Dermis microvascular lymphatic vessel endothelial cell (primary cell): ENCODE measurements around the gene MFAP1. TPM values are rescaled to one million over a fixed set of nuclear protein-coding genes. Genes with fewer than 3 reads are reported as not detected.
"Not testable (repeated sequence)": the region's sequence is repeated elsewhere in the genome, so short reads cannot be mapped to it uniquely, and the experiment has no call there.

Experiments
- DNase-seq, 2 donors: peaks; one replicate each; pipeline versions ENCODE4 v3.0.0 to v3.0.0-alpha.2; 2010; ENCODE audit warnings: low read depth in 2 of 2
- total RNA-seq: library from RNA; depleted of rRNA; stranded (reverse); fragments of >200 nt; gene quantifications from 2 replicates; pipeline ENCODE4 v1.2.1, GENCODE V29; 2014

Gene MFAP1
- total RNA-seq, 1 donor from 2014 or later, result 15.9 TPM

DNA sequence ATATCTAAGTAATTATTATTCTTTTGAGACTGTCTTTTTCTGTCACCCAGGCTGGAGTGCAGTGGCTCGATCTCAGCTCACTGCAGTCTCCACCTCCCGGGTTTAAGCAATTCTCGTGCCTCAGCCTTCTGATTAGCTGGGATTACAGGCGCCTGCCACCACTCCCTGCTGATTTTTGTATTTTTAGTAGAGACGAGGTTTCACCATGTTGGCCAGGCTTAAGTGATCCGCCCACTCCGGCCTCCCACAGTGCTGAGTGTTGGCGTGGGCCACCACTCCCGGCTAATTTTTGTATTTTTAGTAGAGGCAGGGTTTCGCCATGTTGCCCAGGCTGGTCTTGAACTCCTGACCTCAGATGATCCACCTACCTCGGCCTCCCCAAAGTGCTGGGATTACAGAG lies 815 bp upstream of the MFAP1 start:
- not testable (repeated sequence) for DNase-seq

DNA sequence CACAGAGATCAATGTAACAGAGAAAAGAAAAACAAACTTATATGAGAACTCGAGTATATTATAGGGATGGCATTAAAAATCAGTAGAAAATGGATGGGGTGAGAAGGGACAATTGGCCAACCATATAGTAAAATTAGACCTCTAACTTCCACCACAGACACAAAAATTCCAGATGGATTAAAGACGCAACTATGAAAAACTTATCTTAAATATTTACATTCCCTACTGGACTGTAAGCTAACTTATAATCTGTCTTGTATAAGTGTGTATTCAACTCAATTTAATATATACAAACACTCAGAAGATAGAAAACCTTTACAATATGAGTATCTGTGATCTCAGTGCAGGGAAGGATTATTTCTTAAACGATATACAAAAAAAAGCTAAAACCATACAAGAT lies 3.0 kb downstream of the MFAP1 start:
- no peak for DNase-seq

DNA sequence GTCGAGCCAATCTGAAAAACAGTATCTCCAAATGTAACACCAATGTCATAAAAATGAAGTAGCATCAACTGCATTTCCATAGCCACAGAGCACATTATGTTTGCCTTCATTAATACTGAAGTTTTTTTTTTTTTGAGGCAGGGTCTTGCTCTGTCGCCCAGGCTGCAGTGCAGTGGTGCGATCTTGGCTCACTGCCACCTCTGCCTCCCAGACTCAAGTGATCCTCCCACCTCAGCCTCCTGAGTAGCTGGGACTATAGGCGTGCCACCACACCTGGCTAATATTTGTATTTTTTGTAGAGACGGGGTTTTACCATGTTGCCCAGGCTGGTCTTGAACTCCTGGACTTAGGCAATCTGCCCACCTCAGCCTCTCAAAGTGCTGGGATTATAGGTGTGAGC lies 9.4 kb downstream of the MFAP1 start:
- DNase-seq, result not testable (repeated sequence)

DNA sequence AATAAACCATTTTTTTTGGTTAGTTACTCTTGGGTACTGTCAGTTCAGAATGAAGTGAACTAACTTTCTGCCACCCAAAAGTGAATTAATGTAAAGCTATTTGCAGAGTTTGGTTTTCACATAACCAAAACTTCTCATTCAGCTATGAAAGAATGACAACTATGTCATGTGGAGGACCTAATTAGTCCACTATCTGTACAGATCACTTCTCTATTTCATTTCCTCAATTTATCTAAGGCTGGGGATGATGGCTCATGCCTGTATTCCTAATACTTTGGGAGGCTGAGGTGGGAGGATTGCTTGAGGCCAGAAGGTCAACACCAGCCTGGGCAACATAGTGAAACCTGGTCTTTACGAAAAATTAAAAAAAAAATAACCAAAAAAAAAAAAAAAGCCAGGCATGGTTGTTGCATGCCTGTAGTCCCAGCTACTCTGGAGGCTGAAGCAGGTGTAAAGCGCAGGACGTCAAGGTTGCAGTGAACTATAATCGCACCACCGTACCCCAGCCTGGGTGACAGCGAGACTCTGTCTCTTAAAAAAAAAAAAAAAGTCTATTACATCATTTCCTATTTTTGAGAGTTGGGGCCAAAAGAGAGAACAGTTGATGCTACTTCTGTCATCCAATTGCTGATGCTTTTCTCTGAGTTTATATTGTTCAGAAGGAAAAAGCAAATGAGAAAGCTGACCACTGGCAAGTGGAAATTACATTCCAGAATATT lies 15.4 kb downstream of the MFAP1 start:
- no peak for DNase-seq

DNA sequence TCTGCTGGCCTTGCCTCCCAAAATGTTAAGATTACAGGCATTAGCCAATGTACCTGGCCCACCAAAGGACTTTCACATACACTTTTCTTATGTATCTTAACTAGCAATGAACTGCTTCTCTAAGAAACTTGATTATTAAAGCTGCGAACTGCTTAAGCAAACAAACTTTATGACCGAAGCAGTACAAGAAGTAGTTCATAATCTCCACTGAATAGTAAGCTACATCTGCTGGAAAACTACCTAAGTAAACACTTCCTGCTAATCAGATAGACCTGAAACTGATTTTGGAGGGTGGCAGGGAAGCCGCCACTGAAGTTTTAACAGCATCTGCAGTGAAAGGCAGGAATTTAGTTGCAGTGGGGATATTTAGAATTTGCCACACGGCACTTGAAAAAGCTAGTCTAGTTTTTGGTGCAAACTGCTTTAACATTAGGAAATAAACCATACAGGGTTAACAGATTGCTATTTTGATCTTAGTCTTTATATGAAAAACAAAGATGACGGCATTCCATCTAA lies 16.0 kb downstream of the MFAP1 start:
- DNase-seq, result no peak

DNA sequence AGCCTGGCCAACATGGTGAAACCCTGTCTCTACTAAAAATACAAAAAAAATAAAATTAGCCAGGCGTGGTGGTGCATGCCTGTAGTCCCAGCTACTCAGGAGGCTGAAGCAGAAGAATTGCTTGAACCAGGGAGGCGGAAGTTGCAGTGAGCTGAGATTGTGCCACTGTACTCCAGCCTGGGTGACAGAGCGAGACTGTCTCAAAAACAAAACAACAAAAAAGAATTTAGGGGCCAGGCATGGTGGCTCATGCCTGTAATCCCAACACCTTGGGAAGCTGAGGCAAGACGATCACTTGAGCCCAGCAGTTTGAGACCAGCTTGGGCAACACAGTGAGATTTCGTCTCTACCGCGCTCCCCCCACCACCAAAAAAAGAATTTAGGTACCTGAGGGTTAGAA lies 21.8 kb downstream of the MFAP1 start:
- not testable (repeated sequence) for DNase-seq

DNA sequence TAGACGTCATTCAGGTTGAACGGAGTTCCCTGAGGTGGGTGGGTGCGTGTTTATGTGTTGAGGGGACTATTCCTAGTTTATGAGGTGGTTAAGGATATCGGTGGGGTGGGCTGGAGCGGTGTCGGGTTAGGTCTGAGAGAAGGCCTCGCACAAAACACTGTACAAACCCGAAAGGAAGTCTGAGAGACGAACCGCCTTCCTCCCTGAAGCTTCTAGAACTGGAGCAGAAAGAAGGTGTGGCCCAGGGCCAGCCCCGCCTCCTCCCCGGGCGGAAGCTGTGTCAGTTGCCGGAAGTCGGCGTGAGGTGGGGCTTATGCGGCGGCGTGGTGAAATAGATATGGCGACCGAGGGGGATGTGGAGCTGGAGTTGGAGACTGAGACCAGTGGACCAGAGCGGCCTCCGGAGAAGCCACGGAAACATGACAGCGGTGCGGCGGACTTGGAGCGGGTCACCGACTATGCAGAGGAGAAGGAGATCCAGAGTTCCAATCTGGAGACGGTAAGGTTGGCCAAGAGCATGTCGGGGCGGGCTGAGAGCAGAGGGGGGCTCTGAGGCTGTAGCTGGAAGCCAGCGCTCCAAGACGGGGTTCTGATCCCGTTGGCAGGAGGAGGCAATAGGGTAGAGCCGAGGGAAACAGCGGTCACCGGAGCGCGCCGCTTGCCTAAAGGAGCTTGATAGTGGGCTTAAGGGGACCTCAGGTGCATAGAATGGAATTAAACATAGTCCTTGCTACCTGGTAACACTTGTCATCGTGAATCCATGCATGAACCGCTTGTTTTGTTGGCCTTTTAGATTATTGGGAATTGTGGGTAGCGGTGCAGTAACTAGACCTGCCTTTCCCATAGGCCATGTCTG lies 24.0 kb downstream of the MFAP1 start, which contains the start of gene HYPK:
HYPK (plus strand) TSS at position 314 of the 856 bp plus-strand sequence; CDS start at position 338, 24 bp downstream.
- DNase-seq, result peak; percentile 56 to 90

DNA sequence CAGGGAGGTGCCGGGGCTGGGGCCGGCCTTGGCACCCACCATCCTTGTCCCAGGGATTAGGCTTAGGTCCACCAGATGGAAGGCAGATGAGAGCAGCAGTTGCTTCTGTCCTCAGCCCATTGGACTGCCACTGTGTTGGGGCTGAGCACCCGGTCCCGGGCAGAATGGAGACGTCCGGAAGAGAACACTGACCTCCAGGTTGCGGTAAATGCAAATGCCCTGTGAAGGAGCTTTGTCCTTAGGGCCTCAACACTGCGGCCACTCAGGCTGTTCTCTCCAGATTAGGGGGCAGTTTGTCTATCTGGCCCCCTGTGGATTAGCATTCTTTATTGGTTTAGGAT lies 24.6 kb downstream of the MFAP1 start, which contains the start of gene SERINC4:
SERINC4 (minus strand) TSS at position 276 of the 341 bp plus-strand sequence; CDS start at position 42, 234 bp downstream.
- peak in 1 of 2 donors; percentile 3 for DNase-seq

DNA sequence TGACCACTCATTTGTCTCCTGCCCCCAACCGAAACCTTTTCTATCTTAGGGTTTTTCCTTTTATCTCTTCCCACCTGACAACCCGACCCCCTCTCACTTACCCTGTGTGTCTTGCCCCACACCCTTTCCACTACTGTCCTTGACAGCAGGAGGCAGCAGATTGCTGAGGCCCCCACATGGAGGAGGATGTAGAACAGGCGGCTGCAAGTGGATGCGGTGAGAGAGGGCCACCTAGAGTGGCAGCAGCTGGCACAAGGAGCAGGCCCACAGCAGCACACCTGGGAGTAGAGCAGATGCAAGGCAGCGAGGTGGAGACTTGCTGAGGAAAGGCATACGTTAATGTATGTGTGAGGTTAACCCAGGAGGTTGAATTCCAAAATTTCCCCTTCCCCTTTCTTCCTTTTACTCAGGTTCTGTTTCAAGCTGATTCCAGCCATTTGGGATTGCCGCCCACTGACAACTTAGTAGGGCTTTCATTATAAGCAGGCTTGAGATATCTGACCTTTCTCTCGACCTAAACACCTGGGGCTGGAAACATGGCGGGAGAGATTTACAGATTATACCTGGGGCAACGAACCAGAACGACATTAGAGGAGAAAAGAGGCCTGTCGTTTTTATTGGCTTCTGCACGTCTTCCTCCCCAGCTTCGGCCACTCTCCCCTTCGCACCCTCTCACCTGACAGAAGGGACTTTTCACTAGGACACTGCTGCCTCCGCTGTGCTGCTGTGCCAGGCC lies 25.1 kb downstream of the MFAP1 start:
- DNase-seq, result peak in 1 of 2 donors; percentile 5

DNA sequence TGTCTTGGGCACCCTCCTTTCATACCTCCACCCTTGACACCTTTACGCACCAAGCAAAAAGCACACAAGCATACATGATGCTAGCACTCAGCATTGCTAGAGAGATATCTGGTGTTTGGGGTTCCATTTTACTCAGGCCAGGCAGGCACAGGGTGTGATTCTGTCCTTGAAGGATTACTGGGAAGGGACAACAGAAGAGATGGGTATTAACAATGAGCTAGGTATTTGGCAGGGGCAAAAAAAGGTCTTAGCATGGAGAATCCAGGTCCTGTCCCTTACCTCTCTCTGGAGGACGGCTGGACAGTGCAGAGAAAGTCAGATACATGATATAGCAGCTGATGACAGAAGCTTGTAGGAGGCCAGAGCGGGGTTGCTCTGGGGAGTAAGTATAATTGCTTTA lies 27.9 kb downstream of the MFAP1 start:
- DNase-seq, result no peak

DNA sequence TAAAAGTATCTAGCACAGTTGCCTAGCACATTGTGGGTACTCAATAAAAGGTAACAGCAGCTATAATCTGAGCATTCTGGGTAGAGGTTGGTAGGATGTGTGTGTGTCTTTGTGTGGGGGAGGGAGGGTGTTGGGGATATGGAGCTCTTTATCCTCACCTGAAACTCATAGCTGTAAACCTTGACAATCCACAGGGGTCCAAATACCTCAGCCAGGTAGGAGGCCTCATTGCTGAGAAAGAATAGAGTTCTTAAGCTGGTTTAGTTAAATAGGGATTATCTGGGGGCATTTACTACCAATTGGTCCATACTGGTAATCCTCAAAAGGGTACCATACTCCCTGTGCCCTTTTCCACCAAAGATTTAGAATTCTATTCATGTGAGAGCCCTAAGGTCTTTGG lies 28.5 kb downstream of the MFAP1 start:
- no peak for DNase-seq

DNA sequence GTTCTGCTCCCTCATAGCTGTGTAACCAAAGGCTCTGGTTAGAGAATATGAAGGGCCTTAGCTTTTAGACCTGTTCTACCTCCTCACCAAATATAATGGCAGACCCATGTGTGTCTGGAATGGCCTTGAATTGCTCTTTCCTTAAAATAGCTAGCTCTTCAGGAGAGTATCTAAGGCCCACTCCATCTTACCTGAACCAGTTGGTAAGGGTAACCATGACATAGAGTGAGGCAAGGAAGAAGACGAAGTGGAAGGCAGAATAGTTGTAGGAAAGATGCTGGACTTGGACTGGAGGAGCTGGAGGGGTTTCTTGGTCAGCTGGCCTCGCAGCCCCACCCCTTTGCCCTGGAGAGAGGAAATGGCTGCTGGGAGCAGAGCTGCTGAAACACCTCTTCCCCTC lies 29.3 kb downstream of the MFAP1 start:
- no peak for DNase-seq

DNA sequence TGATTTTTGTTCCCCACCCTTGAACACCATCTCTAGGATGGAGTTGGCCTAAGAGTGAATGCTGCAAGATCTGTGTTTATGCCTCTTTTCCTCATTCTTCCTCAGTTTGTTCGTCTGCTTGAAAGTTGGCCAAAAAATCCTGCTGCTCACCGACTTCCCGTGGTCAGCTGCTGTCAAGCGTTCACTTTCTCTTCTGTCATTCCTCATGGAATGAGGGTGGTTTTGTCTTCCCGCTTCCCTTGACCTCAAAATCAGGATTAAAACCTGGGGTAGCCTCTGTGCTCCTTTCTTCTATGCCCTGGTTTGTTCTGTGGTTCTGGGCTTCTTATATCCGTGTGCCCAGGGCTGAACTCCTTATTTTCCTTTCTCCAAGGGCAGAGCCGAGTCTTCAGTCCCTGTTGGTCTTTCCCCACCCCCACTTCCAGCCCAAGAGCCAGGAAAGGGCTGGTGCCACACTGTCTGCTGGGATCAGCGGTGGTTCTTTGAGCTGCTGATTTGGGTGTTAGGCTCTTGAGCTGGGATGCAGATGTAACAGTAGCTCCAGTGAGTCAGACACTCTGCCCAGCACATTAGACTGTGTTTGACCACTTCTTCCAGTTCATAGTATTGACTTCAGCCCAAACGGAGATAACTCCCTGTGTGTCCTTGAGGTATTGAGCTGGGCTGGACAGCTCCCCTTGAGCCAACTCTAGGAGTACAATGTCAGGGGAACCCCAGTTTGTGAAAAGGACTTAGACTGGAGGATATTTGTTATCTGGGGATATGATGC lies 30.0 kb downstream of the MFAP1 start:
- peak in 1 of 2 donors; percentile 38 for DNase-seq

DNA sequence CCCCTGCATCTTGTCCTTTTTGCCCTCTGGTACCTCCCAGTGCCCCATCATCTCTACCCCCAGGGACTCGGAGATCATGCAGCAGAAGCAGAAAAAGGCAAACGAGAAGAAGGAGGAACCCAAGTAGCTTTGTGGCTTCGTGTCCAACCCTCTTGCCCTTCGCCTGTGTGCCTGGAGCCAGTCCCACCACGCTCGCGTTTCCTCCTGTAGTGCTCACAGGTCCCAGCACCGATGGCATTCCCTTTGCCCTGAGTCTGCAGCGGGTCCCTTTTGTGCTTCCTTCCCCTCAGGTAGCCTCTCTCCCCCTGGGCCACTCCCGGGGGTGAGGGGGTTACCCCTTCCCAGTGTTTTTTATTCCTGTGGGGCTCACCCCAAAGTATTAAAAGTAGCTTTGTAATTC lies 30.8 kb downstream of the MFAP1 start:
- DNase-seq, result no peak

DNA sequence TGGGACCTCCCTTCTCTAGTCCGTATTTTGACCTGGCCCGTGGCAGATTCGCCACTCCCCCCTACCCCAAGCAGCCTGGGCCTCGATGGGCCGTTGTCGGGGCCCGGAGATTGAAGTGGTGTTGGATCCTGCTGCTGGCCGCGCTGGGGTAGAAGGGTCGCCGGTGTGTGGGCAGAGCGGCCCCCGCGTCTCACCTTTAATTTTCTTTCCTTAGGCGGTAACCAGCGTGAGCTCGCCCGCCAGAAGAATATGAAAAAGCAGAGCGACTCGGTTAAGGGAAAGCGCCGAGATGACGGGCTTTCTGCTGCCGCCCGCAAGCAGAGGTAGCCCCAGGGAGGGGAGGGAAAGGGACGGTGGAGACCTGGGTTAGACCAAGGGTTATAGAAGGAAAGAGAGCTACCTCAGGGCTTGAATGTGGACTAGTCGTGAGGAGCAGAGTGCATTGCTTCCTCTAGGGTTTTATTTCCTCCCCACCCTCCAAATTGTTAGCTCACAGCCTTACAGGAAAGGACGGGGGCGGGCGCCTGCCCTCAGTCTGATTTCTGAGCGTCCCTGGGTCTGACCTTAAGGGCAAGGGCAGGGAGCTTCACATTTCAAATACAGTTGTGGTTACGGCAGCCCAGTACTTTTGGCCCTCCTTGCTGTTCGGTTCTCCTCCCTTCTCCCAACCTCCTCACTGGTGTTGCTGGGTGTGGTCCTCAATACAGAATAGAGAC lies 31.6 kb downstream of the MFAP1 start:
- peak in 1 of 2 donors; percentile 48 for DNase-seq

DNA sequence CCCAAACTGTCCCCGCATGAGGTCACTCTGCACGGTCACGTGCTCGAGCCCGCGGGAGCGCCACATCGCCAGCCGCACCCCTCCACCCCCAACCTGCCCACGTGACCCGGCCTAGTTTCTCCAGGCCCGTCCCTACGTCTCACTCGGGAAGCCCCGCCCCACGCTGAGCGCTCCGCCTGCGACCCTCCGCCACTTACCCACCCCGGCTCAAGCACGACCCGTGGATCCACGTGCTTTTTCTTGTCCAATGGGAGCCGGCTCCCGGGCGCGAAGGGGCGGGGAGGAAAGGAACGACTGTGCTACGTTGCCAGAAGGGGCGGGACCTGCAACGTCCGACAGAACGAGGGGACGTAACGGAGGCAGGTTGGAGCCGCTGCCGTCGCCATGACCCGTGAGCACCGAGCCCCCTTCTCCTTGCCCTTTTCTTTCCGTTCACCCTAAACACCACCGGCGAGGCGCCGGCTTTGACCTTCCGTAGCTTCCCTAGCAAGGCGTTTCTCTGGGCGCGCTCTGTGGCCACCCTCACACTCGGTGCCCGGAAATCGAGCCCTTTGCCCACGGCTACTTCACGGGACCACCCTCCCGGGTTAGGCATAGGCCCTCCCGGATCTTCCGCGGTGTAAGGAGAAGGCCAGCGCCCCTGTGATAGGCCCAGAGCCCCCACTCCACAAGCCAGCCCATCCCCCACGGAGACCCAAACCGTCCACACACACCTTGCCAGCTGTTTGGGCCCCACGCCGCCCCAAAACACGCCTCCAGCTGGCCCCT lies 32.3 kb downstream of the MFAP1 start, which contains the start of gene SERF2:
SERF2 (plus strand) TSS at position 328 of the 768 bp plus-strand sequence; CDS start at position 385, 57 bp downstream.
- DNase-seq, result peak; percentile 98 to 100

DNA sequence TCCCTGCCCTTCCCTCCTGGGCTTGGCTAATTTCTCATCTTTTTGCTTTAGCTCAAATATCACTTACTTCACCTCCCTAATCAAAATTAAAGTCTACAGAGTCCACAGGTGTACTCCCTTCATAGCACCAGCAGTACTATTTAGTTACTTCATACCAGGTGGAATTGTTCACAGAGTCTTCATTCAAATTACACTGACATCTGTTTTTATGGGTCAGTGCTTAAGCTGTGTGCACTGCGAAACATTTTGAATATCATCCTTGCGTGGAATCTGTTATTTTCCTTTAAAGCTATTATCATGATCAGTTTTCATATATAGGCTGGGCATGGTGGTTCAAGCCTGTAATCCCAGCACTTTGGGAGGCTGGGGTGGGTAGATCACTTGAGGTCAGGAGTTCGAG lies 35.1 kb downstream of the MFAP1 start:
- DNase-seq, result no peak

DNA sequence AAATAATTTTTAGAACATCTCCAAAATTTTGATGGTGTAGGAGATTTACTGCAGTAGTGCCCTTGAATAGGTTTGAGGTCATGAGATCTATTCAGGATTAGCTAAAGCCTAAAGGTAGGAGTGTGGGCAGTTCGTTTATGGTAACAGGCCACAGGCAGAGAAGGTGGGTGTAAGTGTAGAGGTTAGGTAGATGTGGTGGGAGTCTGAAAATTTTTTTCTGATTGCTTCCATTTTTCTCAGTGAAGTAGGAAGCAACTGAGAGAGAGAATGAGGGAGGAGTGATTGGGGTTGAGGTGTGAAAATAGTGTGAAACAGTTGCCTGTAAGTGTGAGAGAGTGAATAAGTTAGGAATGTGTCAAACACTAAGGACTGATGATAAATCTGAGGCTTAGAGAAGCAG lies 45.5 kb downstream of the MFAP1 start:
- no peak for DNase-seq

DNA sequence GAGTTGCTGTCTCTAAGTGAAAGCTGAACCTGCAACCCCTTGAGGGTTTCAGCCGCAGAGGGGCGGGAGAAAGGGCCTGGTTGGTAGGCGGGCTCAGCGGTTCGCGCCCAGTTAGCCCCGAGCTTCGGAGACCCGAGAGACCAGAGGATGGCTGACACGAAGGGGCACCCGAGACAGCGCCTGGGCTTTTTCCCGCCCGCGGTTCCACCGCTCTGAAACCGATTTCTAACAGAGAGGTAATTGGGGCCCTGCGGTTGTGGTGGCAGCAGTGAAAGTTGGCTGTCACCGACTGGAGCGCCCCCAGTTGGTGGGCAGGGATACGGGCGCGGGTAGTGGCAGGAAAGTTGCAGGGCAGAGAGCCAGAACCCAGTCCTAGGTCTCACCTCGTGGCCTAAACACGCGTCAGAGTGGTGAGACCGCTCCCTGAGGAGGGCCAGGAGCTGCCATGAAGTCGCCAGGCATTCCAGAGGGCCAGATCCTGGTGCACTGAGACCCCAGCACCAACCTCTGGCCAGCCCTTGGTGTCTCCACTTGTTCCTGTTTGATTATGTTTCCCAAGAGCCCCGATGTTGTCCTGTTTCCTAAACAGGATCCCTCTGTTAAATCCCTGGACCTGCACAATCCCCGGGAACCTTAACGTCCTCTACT lies 47.1 kb downstream of the MFAP1 start:
- DNase-seq, result peak; percentile 60 to 77
